Endothelial cell of umbilical vein (primary cell): ENCODE measurements around the gene ANKRD63.

ENCODE experiments used
- EZH2 ChIP-seq: IDR thresholded peaks from 2 replicates; pipeline ENCODE4 v1.6.1; 2012; ENCODE audit warnings: borderline replicate concordance, low read depth, mild to moderate bottlenecking, moderate library complexity, low read length, inconsistent platforms; ENCODE audit not compliant: severe bottlenecking
- FOS ChIP-seq: IDR thresholded peaks from 2 replicates; pipeline ENCODE4 v1.6.1; 2011; ENCODE audit warnings: mild to moderate bottlenecking, low read length, moderate library complexity, borderline replicate concordance; ENCODE audit not compliant: insufficient read depth
- GATA2 ChIP-seq: IDR thresholded peaks from 2 replicates; pipeline ENCODE4 v1.7.0; 2011; ENCODE audit warnings: low read depth, mild to moderate bottlenecking, moderate library complexity, mixed read lengths, low read length; ENCODE audit not compliant: insufficient read length, insufficient read depth
- JUN ChIP-seq: IDR thresholded peaks from 2 replicates; pipeline ENCODE4 v1.6.1; 2011; ENCODE audit warnings: borderline replicate concordance, low read depth; ENCODE audit not compliant: insufficient read length, insufficient read depth
- MYC ChIP-seq: IDR thresholded peaks from one replicate; pipeline ENCODE4 v1.6.1; 2011; ENCODE audit warnings: mild to moderate bottlenecking, low read depth, low read length
- POLR2A ChIP-seq: IDR thresholded peaks from 2 replicates; pipeline ENCODE4 v1.6.1; 2012; ENCODE audit warnings: low read depth, mild to moderate bottlenecking, control low read depth, low read length
- POLR2AphosphoS5 ChIP-seq: IDR thresholded peaks from 2 replicates; pipeline ENCODE4 v1.6.1; 2012; ENCODE audit warnings: low read depth, mild to moderate bottlenecking, control low read depth, low read length, moderate library complexity; ENCODE audit not compliant: insufficient read depth
- TF ChIP-seq, protein P1 (sequence below), 2 donors: IDR thresholded peaks; 1 replicate in 1 of 2; 2 replicates in 1 of 2; pipeline ENCODE4 v1.5.1; 2011; ENCODE audit warnings: low read length in 2 of 2, mild to moderate bottlenecking in 2 of 2, moderate library complexity in 2 of 2, control low read depth in 1 of 2, inconsistent platforms in 1 of 2, low read depth in 1 of 2; ENCODE audit not compliant: insufficient read depth in 1 of 2; ENCODE audit errors: extremely low read depth in 1 of 2
- TF ChIP-seq, protein P2 (sequence below): IDR thresholded peaks from 2 replicates; pipeline ENCODE4 v1.6.1; 2011; ENCODE audit not compliant: insufficient read depth, insufficient read length

DNA sequence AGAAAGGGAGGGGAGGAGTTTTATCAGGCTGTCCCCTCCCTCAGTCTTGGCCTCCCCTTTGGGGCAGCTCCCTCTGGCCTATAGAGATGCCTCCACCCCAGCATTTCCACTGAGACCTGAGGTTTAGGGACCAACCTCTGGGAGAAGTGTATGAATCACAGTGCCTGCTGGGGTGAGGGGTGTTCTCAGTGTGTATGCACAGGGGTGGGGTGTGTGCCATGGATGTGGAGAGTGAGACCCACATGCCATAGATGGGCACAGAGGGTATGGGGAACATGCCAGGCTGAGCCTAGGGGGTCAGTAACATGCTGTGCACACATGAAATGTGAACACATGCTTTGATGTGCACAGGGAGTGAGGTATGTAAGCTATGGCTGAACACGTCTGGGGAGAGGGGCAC is 12.4 kb upstream of the ANKRD63 start:
- TF ChIP-seq, protein P1, sequence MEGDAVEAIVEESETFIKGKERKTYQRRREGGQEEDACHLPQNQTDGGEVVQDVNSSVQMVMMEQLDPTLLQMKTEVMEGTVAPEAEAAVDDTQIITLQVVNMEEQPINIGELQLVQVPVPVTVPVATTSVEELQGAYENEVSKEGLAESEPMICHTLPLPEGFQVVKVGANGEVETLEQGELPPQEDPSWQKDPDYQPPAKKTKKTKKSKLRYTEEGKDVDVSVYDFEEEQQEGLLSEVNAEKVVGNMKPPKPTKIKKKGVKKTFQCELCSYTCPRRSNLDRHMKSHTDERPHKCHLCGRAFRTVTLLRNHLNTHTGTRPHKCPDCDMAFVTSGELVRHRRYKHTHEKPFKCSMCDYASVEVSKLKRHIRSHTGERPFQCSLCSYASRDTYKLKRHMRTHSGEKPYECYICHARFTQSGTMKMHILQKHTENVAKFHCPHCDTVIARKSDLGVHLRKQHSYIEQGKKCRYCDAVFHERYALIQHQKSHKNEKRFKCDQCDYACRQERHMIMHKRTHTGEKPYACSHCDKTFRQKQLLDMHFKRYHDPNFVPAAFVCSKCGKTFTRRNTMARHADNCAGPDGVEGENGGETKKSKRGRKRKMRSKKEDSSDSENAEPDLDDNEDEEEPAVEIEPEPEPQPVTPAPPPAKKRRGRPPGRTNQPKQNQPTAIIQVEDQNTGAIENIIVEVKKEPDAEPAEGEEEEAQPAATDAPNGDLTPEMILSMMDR (IDR thresholded peaks at IDR 0.05; ENCODE audit: extremely low read depth in 1 of 2, insufficient read depth in 1 of 2, low read depth in 1 of 2, low read length in 2 of 2): no peak
- TF ChIP-seq MYC (no peak), FOS (no peak), POLR2A (no peak), JUN (no peak), EZH2 (no peak), POLR2AphosphoS5 (no peak), GATA2 (no peak)
- TF ChIP-seq, protein P2, sequence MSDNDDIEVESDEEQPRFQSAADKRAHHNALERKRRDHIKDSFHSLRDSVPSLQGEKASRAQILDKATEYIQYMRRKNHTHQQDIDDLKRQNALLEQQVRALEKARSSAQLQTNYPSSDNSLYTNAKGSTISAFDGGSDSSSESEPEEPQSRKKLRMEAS: no peak
